SHP77 treated with DMSO at 0.1 percent for 48 hours (cell line): ENCODE results near the gene ECHDC1.

Source experiments
- DNase-seq: peaks from one replicate; lab custom pipeline; 2025; lab: John Stamatoyannopoulos, UW

Gene ECHDC1

DNA sequence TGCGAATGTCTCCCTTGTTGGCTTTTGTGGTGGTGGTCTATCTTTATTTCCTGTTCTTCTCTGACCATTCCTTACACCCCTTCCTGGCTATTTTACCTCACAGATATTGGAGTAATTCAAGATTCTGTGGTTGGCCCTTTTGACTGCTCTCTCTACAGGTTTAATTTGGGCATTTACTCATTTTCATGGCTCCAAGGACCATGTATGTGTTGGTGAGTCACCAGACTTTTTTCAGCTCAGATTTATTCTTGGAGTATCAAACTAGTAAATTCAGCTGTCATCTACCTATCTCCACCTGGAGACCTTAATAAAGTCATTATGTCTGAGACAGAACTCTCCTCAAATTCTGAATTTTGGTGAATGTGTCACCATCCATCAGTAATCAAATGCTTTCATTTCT is 61.2 kb downstream of the ECHDC1 start:
- DNase-seq: no peak

DNA sequence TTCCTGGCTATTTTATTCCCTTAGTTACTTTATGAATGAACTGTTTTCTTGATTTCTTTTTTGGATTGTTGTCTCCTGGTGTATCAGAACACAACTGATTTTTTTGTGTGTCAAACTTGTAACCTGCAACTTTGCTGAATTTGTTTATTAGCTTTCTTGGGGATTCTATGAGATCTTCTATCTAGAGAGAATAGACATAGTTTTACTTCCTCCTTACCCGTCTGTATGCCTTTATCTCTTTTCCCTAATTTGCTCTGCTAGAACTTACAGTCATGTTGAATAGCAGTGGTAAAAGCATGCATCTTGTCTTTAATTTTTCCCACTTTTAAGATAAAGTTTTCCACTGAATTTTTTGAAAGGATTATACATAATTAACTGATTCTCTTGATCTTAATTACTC is 63.6 kb downstream of the ECHDC1 start:
- no peak for DNase-seq

- no peak for DNase-seq
These were observed 65.2 kb downstream of the ECHDC1 start for GRCh38 chr6:127277878-127278843.

DNA sequence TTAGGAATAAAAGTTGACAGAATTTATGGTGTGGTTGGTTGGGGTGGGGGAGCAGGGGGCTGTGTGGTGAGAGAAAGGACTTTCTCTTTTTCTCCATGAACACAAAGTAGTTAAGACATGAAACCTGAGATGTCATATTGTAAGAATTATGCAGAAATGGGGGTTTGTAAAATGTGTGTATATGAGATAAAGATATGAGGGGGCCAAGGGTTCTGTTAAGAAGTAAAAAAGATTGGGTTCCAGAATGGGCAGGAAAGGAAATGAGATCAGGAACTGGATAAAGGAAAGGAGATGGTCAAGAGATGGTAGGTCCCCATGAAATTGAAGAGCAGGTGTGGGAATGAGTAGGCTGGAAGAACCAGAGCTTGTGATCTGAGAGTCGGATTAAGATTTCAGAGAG is 67.1 kb downstream of the ECHDC1 start:
- DNase-seq: no peak

DNA sequence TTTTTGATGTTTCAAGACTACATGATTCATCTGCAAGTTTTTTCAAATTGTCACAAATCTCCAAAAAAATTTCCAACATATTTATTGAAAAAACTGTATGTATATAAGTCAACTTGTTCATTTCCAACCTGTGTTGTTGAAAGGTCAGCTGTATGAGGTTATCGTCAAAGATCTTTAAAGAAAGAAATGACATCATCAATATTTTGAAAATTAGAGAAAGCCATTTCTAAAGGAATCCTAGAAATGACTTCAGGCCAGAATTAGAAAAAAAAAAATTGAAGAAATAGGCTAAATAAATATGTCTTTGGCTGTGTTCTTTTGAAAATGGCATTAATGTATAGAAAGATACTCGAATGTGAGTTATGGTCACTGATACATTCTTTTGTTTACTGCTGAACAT is 69.9 kb downstream of the ECHDC1 start:
- DNase-seq: no peak

DNA sequence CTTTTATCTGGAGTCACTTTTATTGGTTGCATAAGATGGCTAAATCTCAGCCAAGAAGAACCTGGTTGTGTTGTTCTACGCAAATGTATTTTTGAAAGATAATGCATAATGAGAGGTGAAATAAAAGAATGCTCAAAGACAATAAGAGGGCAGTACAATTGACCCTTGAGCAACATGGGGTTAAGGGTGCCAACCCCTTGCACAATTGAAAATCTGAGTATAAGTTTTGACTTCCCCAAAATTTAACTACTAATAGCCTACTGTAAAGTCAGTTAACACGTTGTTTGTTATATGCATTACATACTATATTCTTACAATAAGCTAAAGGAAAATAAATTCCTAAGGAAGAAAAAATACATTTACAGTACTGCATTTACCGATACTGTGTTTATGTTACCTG is 70.8 kb downstream of the ECHDC1 start:
- no peak for DNase-seq

DNA sequence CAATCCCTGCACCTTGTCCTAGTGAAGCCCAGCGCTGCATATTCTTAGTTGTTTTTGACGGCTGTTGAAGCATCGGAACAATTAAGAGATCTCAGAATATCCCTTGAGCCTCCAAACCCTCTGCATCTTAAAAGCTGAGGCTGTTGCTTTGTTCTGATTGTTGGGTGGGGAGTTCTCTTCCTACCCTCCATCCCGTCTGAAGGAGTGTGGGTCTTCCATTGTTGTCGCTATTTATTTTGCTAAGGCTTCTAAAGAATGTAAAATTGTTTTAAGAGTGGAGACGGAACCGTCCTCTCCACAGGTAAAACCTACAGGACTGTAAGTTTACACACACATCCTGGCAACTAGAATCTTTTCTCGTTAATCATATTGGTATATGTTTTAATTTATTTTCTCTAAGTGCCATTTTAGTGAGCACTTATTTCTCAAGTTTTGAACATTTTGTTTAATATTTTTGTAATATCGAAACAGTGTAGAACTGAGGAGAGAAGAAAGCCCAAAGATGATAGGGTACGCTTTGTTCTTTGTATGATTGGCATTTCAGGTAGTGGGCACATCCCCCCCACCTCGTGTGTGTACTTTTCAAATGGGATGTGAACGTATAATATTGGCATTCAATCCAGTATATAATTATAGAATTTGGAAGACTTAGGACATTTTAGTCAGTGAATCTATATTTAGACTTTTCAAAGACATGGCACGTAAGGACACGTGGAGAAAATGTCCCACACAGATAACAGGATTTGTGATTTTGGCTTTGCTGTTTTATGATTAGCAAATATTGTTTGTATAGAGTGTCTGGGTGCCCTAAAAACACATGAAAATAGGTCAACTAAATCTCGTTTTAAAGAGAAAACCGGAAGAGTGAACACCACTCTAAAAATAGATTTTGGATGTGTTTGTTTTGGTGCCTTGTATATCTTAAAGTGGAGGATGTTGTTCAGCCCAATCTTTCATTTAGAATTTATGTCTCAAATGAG is 75.5 kb downstream of the ECHDC1 start:
- DNase-seq: no peak

GRCh38 chr6:127266892-127267645 is 76.3 kb downstream of the ECHDC1 start:
- DNase-seq: peak; percentile 24

DNA sequence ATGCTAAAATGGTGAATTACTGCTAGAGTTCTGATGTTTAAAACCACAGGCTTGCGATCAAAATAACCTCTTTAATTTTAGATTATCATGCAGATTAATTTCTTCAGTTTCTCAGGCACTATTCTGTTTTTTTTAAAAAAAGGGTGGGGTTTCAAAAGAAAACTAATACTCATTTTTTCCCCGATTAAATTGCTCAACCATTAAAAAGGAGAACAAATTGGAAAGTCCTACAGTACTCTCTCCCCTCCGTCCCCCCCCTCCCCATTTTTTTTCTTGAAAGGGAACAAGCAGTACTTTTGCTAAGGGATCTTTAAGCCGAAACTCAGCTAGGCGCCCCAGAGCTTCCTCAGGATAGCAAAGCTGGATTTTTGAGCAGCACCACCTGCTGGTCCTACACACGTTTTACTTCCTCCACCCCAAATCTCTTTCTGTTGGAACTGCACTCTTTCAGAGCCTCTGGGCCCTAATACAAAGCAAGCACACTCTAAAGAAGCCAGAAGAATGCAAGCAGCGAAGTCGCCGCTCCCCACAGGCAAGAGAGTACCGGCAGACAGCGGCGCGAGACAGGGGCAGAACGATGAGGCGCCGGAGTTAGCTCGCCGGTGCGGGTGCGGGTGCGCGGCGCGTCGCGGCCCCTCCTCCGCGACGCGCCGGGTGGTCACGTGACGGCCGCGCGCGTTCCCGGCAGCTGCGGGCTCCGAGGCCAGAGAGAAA is 77.1 kb downstream of the ECHDC1 start, which contains the start of gene RNF146:
TSS of gene RNF146 (plus strand) at position 687 of the 714 bp plus-strand sequence. CDS start 13,475 bp downstream, outside the sequence.
- DNase-seq: peak; percentile 82

DNA sequence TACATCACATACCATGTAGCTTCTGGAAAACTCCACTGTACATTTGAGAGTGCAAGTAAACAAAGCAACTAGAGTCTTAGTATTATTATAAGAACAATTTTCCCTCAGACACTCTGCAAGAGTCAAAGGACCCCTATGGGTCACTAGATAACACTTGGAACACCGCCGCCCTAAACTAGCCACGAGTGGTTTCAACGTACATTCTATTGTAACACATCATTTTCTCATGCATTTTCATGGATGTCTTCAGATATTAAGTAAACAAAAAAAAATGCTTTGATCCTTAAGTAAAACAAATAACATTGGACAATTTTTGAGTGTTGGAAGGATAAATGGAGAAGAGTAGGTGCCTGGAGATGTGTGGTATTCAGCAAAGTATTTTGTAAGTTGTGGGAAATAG is 79.9 kb downstream of the ECHDC1 start:
- no peak for DNase-seq

- no peak for DNase-seq
These were observed 80.5 kb downstream of the ECHDC1 start for GRCh38 chr6:127262896-127263295.

GRCh38 chr6:127255286-127255685 is 88.1 kb downstream of the ECHDC1 start:
- no peak for DNase-seq

- DNase-seq: no peak
These were observed 93.8 kb downstream of the ECHDC1 start for GRCh38 chr6:127249621-127250020.

DNA sequence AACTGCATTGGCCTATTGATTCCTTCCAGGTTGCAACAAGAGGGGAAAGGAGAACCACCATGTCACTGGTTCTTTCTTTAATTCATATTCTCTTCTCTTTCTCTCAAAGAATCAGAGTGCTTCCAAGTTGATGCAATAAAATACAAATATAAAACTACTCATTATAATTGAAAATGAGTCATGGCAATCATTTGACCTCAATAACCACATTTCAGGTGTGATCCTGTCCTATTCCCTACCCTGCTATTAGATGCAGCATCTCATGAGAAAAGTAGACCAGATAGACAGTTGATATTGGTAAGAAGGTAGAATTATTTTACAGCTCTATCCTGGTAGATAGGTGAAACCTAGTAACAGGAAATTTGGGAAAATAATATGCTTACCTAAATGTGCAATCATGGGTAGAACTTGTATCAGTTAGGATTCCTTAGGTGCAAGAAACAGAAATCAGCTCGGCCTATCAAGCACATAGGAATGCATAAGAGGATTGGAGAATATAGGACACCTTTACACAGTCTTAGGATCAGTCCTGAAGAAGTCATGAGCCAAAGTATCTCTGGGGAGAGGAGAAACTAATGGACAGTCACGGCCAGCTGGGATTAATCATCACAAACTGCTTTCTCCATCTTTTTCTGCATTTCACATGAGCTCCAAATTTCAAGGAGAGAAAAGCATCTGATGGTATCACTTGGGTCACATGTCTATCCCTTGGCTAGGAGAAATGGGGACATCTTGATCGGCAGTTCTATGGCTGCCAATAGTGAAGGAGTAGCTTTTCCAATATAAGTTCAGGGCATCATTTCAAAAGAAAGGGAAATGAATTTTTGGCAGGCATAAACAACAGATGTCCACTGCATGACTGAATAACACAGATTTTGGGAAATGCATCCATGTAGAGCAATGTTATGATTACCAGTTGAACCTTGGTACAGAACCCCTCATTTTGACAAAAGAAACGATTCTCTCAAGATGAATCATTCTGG is 96.0 kb downstream of the ECHDC1 start:
- DNase-seq: no peak

DNA sequence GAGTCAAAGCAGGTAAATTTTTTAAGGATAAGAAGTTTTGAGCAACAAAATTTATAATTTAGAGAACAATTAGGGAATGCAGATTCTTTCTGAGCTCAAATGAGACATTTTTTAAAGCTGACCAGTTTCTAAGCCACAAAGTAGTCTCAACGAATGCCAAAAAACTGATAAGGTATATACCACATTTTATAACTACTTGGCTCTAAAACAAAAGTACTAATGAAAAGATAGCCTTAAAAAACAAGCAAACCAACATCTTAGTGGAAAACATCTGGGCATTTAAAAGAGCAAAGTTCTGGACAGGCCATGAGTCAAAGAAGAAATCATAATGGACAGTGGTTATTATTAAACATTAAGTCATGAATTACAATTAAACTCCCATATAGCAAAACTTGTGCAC is 99.9 kb downstream of the ECHDC1 start:
- DNase-seq: no peak
